ENCODE data around the gene DNHD1. TPM values are rescaled to one million over a fixed set of nuclear protein-coding genes. Genes with fewer than 3 reads are reported as not detected.

DNHD1 gene
- total RNA-seq, 1 experiment from 2014 or later, result 11.5 TPM

DNA sequence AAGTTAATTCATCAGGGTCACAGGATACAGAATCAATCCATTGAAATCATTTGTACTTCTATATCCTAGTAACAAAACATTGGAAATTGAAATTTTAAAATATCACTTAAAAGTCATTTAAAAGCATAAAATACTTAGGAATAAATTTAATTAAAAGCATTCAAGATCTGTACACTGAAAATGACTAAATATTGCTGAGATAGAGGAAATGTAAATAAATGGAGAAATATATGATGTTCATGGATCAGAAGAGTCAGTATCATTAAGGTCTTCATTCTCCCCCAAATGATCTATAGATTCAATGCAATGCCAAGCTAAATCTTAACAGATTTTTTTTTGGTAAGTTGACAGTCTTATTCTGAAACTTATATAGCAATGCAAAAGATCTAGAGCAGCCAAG, 56.6 kb downstream of the DNHD1 start:
- ChIA-PET CTCF (no interaction called here), POLR2A (no interaction called here)
- no peaks in the 10 kb centered on the region for H3K9me3 Mint-ChIP-seq
- no peak overlapping the region for H3K4me3 Mint-ChIP-seq
- ATAC-seq (no peak), DNase-seq (ENCODE audit: low spot score) (no peak)
- no peaks in the 10 kb centered on the region for H3K36me3 Mint-ChIP-seq
- no peak overlapping the region for H3K27ac Mint-ChIP-seq
- TF ChIP-seq ESRRA (CRISPR knock-in tag; IDR thresholded peaks at IDR 0.05; ENCODE audit: borderline replicate concordance) (no peak), CREB1 (CRISPR knock-in tag; IDR thresholded peaks at IDR 0.05) (no peak)
- H3K27me3 Mint-ChIP-seq (ENCODE audit: low read depth), result peaks cover 2% of the 10 kb centered on the region; the same call in 1 of the 2 replicates
- no peaks in the 10 kb centered on the region for H3K4me1 Mint-ChIP-seq

DNA sequence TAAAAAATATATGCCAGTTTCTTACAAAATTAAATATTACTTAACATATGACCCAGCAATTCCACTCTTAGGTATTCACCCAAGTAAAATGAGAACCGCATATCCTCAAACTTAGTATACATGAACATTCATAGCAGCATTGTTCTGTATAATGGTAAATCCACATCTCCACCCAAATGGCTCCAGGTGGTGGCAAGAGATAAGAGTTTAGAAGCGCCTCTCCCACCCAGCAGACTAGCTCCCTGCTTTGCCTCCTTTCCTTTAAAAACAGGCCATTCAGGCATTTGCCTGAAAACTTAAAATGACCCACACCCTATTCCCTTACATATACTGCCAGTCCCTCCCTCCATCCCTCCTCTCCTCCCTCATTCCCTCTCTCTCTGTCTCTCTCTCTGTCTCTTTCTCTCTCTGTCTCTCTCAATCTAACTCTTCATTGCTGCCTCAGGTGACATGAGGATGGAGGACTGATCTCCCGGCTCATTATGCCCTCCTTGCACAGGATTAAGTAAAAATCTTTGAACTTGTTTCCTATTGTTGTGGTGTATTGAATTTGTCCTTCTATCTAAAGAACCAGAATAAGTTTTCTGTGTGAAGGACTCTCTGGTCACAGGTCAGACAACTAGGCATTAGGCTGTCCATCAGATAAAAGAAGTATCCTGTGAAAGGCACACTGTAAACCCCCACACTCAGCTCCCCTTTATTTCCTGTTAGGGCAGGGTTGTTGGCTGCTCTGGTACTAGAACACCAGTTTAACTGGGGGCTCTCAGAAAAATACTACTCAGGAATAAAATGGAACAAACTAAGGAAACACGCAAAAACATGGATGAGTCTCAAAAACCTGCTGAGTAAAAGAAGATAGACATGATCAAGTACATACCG, 58.0 kb downstream of the DNHD1 start:
- H3K4me1 Mint-ChIP-seq, result no peaks in the 10 kb centered on the region
- no peaks in the 10 kb centered on the region for H3K9me3 Mint-ChIP-seq
- H3K27ac Mint-ChIP-seq, result no peak overlapping the region
- H3K4me3 Mint-ChIP-seq, result no peak overlapping the region
- TF ChIP-seq, protein P1, sequence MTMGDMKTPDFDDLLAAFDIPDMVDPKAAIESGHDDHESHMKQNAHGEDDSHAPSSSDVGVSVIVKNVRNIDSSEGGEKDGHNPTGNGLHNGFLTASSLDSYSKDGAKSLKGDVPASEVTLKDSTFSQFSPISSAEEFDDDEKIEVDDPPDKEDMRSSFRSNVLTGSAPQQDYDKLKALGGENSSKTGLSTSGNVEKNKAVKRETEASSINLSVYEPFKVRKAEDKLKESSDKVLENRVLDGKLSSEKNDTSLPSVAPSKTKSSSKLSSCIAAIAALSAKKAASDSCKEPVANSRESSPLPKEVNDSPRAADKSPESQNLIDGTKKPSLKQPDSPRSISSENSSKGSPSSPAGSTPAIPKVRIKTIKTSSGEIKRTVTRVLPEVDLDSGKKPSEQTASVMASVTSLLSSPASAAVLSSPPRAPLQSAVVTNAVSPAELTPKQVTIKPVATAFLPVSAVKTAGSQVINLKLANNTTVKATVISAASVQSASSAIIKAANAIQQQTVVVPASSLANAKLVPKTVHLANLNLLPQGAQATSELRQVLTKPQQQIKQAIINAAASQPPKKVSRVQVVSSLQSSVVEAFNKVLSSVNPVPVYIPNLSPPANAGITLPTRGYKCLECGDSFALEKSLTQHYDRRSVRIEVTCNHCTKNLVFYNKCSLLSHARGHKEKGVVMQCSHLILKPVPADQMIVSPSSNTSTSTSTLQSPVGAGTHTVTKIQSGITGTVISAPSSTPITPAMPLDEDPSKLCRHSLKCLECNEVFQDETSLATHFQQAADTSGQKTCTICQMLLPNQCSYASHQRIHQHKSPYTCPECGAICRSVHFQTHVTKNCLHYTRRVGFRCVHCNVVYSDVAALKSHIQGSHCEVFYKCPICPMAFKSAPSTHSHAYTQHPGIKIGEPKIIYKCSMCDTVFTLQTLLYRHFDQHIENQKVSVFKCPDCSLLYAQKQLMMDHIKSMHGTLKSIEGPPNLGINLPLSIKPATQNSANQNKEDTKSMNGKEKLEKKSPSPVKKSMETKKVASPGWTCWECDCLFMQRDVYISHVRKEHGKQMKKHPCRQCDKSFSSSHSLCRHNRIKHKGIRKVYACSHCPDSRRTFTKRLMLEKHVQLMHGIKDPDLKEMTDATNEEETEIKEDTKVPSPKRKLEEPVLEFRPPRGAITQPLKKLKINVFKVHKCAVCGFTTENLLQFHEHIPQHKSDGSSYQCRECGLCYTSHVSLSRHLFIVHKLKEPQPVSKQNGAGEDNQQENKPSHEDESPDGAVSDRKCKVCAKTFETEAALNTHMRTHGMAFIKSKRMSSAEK (CRISPR knock-in tag; IDR thresholded peaks at IDR 0.05; ENCODE audit: borderline replicate concordance), result no peak
- TF ChIP-seq, protein P2, sequence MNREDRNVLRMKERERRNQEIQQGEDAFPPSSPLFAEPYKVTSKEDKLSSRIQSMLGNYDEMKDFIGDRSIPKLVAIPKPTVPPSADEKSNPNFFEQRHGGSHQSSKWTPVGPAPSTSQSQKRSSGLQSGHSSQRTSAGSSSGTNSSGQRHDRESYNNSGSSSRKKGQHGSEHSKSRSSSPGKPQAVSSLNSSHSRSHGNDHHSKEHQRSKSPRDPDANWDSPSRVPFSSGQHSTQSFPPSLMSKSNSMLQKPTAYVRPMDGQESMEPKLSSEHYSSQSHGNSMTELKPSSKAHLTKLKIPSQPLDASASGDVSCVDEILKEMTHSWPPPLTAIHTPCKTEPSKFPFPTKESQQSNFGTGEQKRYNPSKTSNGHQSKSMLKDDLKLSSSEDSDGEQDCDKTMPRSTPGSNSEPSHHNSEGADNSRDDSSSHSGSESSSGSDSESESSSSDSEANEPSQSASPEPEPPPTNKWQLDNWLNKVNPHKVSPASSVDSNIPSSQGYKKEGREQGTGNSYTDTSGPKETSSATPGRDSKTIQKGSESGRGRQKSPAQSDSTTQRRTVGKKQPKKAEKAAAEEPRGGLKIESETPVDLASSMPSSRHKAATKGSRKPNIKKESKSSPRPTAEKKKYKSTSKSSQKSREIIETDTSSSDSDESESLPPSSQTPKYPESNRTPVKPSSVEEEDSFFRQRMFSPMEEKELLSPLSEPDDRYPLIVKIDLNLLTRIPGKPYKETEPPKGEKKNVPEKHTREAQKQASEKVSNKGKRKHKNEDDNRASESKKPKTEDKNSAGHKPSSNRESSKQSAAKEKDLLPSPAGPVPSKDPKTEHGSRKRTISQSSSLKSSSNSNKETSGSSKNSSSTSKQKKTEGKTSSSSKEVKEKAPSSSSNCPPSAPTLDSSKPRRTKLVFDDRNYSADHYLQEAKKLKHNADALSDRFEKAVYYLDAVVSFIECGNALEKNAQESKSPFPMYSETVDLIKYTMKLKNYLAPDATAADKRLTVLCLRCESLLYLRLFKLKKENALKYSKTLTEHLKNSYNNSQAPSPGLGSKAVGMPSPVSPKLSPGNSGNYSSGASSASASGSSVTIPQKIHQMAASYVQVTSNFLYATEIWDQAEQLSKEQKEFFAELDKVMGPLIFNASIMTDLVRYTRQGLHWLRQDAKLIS (CRISPR knock-in tag; IDR thresholded peaks at IDR 0.05; ENCODE audit: borderline replicate concordance), result no peak
- ATAC-seq (no peak), DNase-seq (ENCODE audit: low spot score) (no peak)
- peaks cover 2% of the 10 kb centered on the region; the same call in 1 of the 2 replicates for H3K27me3 Mint-ChIP-seq (ENCODE audit: low read depth)
- POLR2A ChIA-PET, result no interaction called here
- CTCF ChIA-PET, result interaction anchor here (0.6 to 1.5 kb wide), 3 partner anchors 24 to 202 kb away, joined by 3 to 5 read pairs (median 3); no protein-coding TSS in a partner anchor
- no peaks in the 10 kb centered on the region for H3K36me3 Mint-ChIP-seq

DNA sequence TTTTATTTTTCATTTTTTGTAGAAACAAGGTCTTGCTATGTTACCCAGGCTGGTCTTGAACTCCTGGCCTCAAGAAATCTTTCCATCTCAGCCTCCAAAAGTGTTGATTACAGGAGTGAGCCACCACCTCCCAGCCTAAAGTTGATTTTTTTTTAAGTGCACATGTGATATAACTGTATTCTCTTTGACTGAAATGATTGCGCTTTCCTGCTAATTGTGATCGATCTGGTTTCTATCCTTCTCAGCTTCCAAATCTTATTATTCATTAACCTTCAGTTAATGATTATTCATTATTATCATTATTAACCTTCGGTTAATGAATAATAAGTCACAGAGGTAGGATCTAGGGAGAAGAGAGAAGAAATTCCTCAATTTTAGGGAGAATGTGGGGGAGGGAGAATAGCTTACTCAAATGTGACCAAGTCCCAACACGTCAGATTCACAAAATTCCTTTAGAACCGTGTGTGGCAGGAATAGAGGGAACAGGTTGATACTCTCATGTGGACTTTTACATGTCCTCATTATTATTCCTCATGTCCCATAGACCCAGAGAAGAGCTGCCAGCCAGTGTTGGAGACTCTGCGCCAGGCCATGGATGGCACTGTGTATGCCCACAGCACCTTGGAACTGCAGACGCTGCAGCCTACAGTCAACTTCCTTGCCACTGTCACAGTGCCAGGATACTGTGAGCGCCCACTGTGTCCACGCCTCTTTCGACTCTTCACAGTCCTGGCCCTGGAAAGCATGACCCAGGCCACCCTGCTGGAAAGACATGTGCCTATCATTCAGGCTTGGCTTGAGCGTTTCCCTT, 59.3 kb downstream of the DNHD1 start:
- Mint-ChIP-seq H3K9me3 (no peaks in the 10 kb centered on the region), H3K4me3 (no peak overlapping the region), H3K27me3 (ENCODE audit: low read depth) (peaks cover 2% of the 10 kb centered on the region; the same call in 1 of the 2 replicates), H3K36me3 (no peaks in the 10 kb centered on the region), H3K4me1 (no peaks in the 10 kb centered on the region), H3K27ac (no peak overlapping the region)
- DNase-seq (ENCODE audit: low spot score), result no peak
- ChIA-PET CTCF (interaction anchor here (0.8 to 1.5 kb wide), 2 partner anchors 177 to 203 kb away, joined by 3 to 5 read pairs; no protein-coding TSS in a partner anchor), POLR2A (no interaction called here)
- no peak for ATAC-seq
- TF ChIP-seq MXD4 (CRISPR knock-in tag; IDR thresholded peaks at IDR 0.05; ENCODE audit: borderline replicate concordance), result no peak
- TF ChIP-seq, protein P3, sequence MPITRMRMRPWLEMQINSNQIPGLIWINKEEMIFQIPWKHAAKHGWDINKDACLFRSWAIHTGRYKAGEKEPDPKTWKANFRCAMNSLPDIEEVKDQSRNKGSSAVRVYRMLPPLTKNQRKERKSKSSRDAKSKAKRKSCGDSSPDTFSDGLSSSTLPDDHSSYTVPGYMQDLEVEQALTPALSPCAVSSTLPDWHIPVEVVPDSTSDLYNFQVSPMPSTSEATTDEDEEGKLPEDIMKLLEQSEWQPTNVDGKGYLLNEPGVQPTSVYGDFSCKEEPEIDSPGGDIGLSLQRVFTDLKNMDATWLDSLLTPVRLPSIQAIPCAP (CRISPR knock-in tag; IDR thresholded peaks at IDR 0.05), result no peak
- TF ChIP-seq ZNF416 (CRISPR knock-in tag; IDR thresholded peaks at IDR 0.05), result no peak
- TF ChIP-seq TEAD1 (CRISPR knock-in tag; IDR thresholded peaks at IDR 0.05), result no peak
- TF ChIP-seq TCF7 (CRISPR knock-in tag; IDR thresholded peaks at IDR 0.05; ENCODE audit: low read depth), result no peak
- no peak for TF ChIP-seq NFATC4 (CRISPR knock-in tag; IDR thresholded peaks at IDR 0.05)
- TF ChIP-seq SOX15 (CRISPR knock-in tag; IDR thresholded peaks at IDR 0.05), result no peak
- TF ChIP-seq, protein P4, sequence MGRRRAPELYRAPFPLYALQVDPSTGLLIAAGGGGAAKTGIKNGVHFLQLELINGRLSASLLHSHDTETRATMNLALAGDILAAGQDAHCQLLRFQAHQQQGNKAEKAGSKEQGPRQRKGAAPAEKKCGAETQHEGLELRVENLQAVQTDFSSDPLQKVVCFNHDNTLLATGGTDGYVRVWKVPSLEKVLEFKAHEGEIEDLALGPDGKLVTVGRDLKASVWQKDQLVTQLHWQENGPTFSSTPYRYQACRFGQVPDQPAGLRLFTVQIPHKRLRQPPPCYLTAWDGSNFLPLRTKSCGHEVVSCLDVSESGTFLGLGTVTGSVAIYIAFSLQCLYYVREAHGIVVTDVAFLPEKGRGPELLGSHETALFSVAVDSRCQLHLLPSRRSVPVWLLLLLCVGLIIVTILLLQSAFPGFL (CRISPR knock-in tag; IDR thresholded peaks at IDR 0.05; ENCODE audit: borderline replicate concordance), result no peak
- TF ChIP-seq PRRX2 (CRISPR knock-in tag; IDR thresholded peaks at IDR 0.05), result no peak
- TF ChIP-seq FOXP1 (CRISPR knock-in tag; IDR thresholded peaks at IDR 0.05; ENCODE audit: borderline replicate concordance), result no peak
- no peak for TF ChIP-seq ZNF396 (CRISPR knock-in tag; IDR thresholded peaks at IDR 0.05; ENCODE audit: borderline replicate concordance)
- TF ChIP-seq, protein P5, sequence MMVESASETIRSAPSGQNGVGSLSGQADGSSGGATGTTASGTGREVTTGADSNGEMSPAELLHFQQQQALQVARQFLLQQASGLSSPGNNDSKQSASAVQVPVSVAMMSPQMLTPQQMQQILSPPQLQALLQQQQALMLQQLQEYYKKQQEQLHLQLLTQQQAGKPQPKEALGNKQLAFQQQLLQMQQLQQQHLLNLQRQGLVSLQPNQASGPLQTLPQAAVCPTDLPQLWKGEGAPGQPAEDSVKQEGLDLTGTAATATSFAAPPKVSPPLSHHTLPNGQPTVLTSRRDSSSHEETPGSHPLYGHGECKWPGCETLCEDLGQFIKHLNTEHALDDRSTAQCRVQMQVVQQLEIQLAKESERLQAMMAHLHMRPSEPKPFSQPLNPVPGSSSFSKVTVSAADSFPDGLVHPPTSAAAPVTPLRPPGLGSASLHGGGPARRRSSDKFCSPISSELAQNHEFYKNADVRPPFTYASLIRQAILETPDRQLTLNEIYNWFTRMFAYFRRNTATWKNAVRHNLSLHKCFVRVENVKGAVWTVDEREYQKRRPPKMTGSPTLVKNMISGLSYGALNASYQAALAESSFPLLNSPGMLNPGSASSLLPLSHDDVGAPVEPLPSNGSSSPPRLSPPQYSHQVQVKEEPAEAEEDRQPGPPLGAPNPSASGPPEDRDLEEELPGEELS (CRISPR knock-in tag; IDR thresholded peaks at IDR 0.05), result no peak
- TF ChIP-seq NR2C2 (CRISPR knock-in tag; IDR thresholded peaks at IDR 0.05), result no peak
